HS-5 (cell line): ENCODE measurements around the gene DEFB114.
"Not testable (repeated sequence)": the region's sequence is repeated elsewhere in the genome, so short reads cannot be mapped to it uniquely, and the experiment has no call there.

Experiments used
- DNase-seq: peaks from one replicate; pipeline ENCODE4 v3.0.0-alpha.2; 2012; ENCODE audit warnings: low read depth

DEFB114 gene

GRCh38 chr6:49964064-49964463 lies at the start of gene DEFB114:
TSS of gene DEFB114 (minus strand) at chr6:49964164. CDS start at chr6:49964105, 59 bp downstream.
- no peak for DNase-seq

GRCh38 chr6:50007819-50008218 lies 43.9 kb upstream of the DEFB114 start:
- DNase-seq: peak; percentile 70

- no peak for DNase-seq
Observed at GRCh38 chr6:50003139-50003538, 39.2 kb upstream of the DEFB114 start.

GRCh38 chr6:49995278-49995677 lies 31.3 kb upstream of the DEFB114 start:
- no peak for DNase-seq

- no peak for DNase-seq
Observed at GRCh38 chr6:49988900-49989299, 24.9 kb upstream of the DEFB114 start.

GRCh38 chr6:49987749-49988148 lies 23.8 kb upstream of the DEFB114 start:
- no peak for DNase-seq

- DNase-seq: no peak
Observed at GRCh38 chr6:49986551-49986950, 22.6 kb upstream of the DEFB114 start.

GRCh38 chr6:49982046-49982445 lies 18.1 kb upstream of the DEFB114 start:
- no peak for DNase-seq

GRCh38 chr6:49980898-49981297 lies 16.9 kb upstream of the DEFB114 start:
- DNase-seq: peak; percentile 67

- DNase-seq: no peak
Observed at GRCh38 chr6:49979584-49979983, 15.6 kb upstream of the DEFB114 start.

GRCh38 chr6:49978332-49979226 lies 14.6 kb upstream of the DEFB114 start:
- DNase-seq: no peak

- DNase-seq: no peak
Observed at GRCh38 chr6:49969605-49970004, 5.6 kb upstream of the DEFB114 start, which contains the start of gene DEFB113. TSS of gene DEFB113 (minus strand) at chr6:49969625. CDS start at chr6:49969625, 0 bp downstream.

- no peak for DNase-seq
Observed at GRCh38 chr6:49966823-49967222, 2.9 kb upstream of the DEFB114 start.

- no peak for DNase-seq
Observed at GRCh38 chr6:49966334-49966733, 2.4 kb upstream of the DEFB114 start.

- DNase-seq: no peak
Observed at GRCh38 chr6:49958180-49958579, 5.8 kb downstream of the DEFB114 start.

GRCh38 chr6:49955847-49956246 lies 8.1 kb downstream of the DEFB114 start:
- DNase-seq: no peak

GRCh38 chr6:49951926-49952325 lies 12.0 kb downstream of the DEFB114 start:
- DNase-seq: no peak

GRCh38 chr6:49950415-49950751 lies 13.6 kb downstream of the DEFB114 start:
- no peak for DNase-seq

GRCh38 chr6:49949062-49949461 lies 14.9 kb downstream of the DEFB114 start:
- no peak for DNase-seq

- DNase-seq: no peak
Observed at GRCh38 chr6:49946835-49947234, 17.1 kb downstream of the DEFB114 start.

- DNase-seq: not testable (repeated sequence)
Observed at GRCh38 chr6:49944068-49944467, 19.9 kb downstream of the DEFB114 start.

- DNase-seq: no peak
Observed at GRCh38 chr6:49939993-49940498, 23.9 kb downstream of the DEFB114 start.

GRCh38 chr6:49937811-49938210 lies 26.2 kb downstream of the DEFB114 start:
- DNase-seq: no peak

- DNase-seq: no peak
Observed at GRCh38 chr6:49937017-49937416, 26.9 kb downstream of the DEFB114 start.
